HCT116 (cell line): ENCODE results near the gene CD63.

Experiments
- CBX3 ChIP-seq: IDR thresholded peaks from 2 replicates; pipeline ENCODE4 v1.6.1; 2012; ENCODE audit warnings: low read depth
- CEBPB ChIP-seq: IDR thresholded peaks from 2 replicates; pipeline ENCODE4 v1.6.1; 2012; ENCODE audit warnings: low read depth
- CTCF ChIP-seq, 3 experiments: fragments of 200-600 bp in 1 of 3; sonication (generic) in 1 of 3; IDR thresholded peaks in 2 of 3; conservative IDR thresholded peaks in 1 of 3; 2 replicates each; pipeline ENCODE4 v1.5.1; 2012 to 2017; ENCODE audit warnings: low read depth in 2 of 3, low read length in 2 of 3, antibody characterized with exemption in 1 of 3, borderline replicate concordance in 1 of 3, control low read depth in 1 of 3, mild to moderate bottlenecking in 1 of 3, mixed read lengths in 1 of 3, mixed run types in 1 of 3, moderate library complexity in 1 of 3; ENCODE audit not compliant: insufficient read depth in 1 of 3
- EZH2 ChIP-seq: fragments of 200-600 bp; sonication (generic); IDR thresholded peaks from 2 replicates; pipeline ENCODE4 v1.6.1; 2017; ENCODE audit warnings: antibody characterized with exemption, mixed run types
- EZH2phosphoT487 ChIP-seq: fragments of 200-600 bp; IDR thresholded peaks from 2 replicates; pipeline ENCODE4 v1.6.1; 2018; ENCODE audit warnings: antibody characterized with exemption, borderline replicate concordance
- JUND ChIP-seq: IDR thresholded peaks from 2 replicates; pipeline ENCODE4 v1.6.1; 2012
- MAX ChIP-seq: IDR thresholded peaks from 2 replicates; pipeline ENCODE4 v1.6.1; 2012
- RAD21 ChIP-seq: IDR thresholded peaks from 2 replicates; pipeline ENCODE4 v1.6.1; 2012; ENCODE audit warnings: low read depth, mild to moderate bottlenecking
- REST ChIP-seq: IDR thresholded peaks from 2 replicates; pipeline ENCODE4 v1.6.1; 2012; ENCODE audit warnings: low read depth
- SIN3A ChIP-seq: IDR thresholded peaks from 2 replicates; pipeline ENCODE4 v1.6.1; 2012; ENCODE audit warnings: low read depth
- TCF7L2 ChIP-seq: IDR thresholded peaks from 2 replicates; pipeline ENCODE4 v1.7.0; 2011; ENCODE audit warnings: borderline replicate concordance, inconsistent platforms; ENCODE audit not compliant: insufficient read depth, insufficient read length; ENCODE audit errors: extremely low read depth
- ZBTB33 ChIP-seq: IDR thresholded peaks from 2 replicates; pipeline ENCODE4 v1.6.1; 2011; ENCODE audit warnings: mild to moderate bottlenecking, low read length, moderate library complexity; ENCODE audit not compliant: insufficient replicate concordance; ENCODE audit errors: extremely low read depth
- ZFX ChIP-seq: fragments of 450-650 bp; IDR thresholded peaks from 2 replicates; pipeline ENCODE4 v1.6.1; 2017
- ZNF274 ChIP-seq: fragments of 200-500 bp; sonication (Bioruptor generic); IDR thresholded peaks from 2 replicates; pipeline ENCODE4 v1.6.1; 2014; ENCODE audit warnings: mild to moderate bottlenecking, low read depth, low read length, inconsistent platforms

- no peak for TF ChIP-seq JUND
- TF ChIP-seq EZH2 = no peak
- TF ChIP-seq MAX = no peak
- TF ChIP-seq RAD21 = no peak
- TF ChIP-seq CEBPB = no peak
- no peak for TF ChIP-seq CTCF (IDR thresholded peaks at IDR 0.05 in 2 of 3, conservative IDR thresholded peaks at IDR 0.05 in 1 of 3; ENCODE audit: borderline replicate concordance in 1 of 3, insufficient read depth in 1 of 3, low read depth in 2 of 3, low read length in 2 of 3)
- TF ChIP-seq SIN3A = no peak
- no peak for TF ChIP-seq TCF7L2
- no peak for TF ChIP-seq EZH2phosphoT487
- TF ChIP-seq ZNF274 = no peak
- no peak for TF ChIP-seq CBX3
- TF ChIP-seq REST = no peak
- TF ChIP-seq ZBTB33 = no peak
- TF ChIP-seq ZFX = no peak
Observed at GRCh38 chr12:55746913-55747231, 18.1 kb upstream of the CD63 start.
